SJCRH30 (cell line): ENCODE measurements around the gene DEAF1. TPM values are rescaled to one million over a fixed set of nuclear protein-coding genes. Genes with fewer than 3 reads are reported as not detected.

Experiments used
- DNase-seq, 2 experiments: peaks; one replicate each; pipeline ENCODE4 v3.0.0-alpha.2; 2015 to 2020
- H3K27ac ChIP-seq: fragments of 250-450 bp; sonication (Bioruptor Pico); 2 replicates; pipeline ENCODE4 v1.5.1; 2020; ENCODE audit warnings: mild to moderate bottlenecking, moderate library complexity
- H3K27me3 ChIP-seq: fragments of 250-450 bp; sonication (Bioruptor Pico); 2 replicates; pipeline ENCODE4 v1.5.1; 2020; ENCODE audit warnings: mild to moderate bottlenecking, moderate library complexity
- H3K36me3 ChIP-seq: fragments of 250-450 bp; sonication (Bioruptor Pico); 2 replicates; pipeline ENCODE4 v1.5.1; 2020; ENCODE audit warnings: mild to moderate bottlenecking, moderate library complexity
- H3K4me1 ChIP-seq: fragments of 250-450 bp; sonication (Bioruptor Pico); 2 replicates; pipeline ENCODE4 v1.5.1; 2020; ENCODE audit warnings: mild to moderate bottlenecking, moderate library complexity
- H3K4me3 ChIP-seq: fragments of 250-450 bp; sonication (Bioruptor Pico); 2 replicates; pipeline ENCODE4 v1.5.1; 2020; ENCODE audit warnings: mild to moderate bottlenecking, moderate library complexity
- H3K9me3 ChIP-seq: fragments of 250-450 bp; sonication (Bioruptor Pico); replicated peaks from 2 replicates; pipeline ENCODE4 v1.5.1; 2020; ENCODE audit warnings: mild to moderate bottlenecking, moderate library complexity
- total RNA-seq: library from RNA; depleted of rRNA; stranded (reverse); fragments of >200 nt; shearing (Covaris generic); gene quantifications from 2 replicates; pipeline ENCODE4 v1.2.3, GENCODE V29; 2014

Gene DEAF1
- total RNA-seq, 1 experiment from 2014 or later = 33.6 TPM

DNA sequence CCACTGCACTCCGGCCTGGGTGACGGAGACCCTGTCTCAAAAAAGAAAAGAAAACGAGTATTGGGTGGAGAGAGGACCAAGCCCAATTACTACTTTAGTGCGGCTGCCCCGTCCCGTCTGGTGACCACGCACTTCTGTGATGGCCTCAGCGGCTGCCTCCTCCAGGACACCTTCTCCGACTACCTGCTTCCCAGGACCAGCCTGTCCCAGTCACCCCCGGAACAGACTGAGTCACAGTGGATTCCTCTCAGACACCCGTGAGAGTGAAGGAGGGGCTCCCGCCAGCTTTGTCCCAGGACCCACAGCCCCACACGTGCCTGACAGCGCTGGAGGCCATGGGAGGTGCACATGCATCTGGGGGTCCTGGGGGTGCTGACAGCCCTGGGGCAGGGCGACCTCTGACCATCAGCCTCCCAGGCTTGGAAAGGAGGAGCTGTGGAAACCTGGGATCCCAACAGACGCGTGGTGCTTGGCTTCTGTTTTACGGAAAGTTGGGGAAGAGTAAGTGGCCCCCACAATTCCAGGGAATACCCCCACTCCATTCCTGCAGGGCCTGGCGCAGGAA lies 53.1 kb downstream of the DEAF1 start:
- Histone ChIP-seq H3K27me3 (no peaks in the 10 kb centered on the region), H3K27ac (no peak overlapping the region), H3K9me3 (no peaks in the 10 kb centered on the region), H3K4me1 (no peaks in the 10 kb centered on the region), H3K36me3 (no peaks in the 10 kb centered on the region; the same call in 1 of the 2 replicates), H3K4me3 (no peak overlapping the region)
- DNase-seq = no peak

DNA sequence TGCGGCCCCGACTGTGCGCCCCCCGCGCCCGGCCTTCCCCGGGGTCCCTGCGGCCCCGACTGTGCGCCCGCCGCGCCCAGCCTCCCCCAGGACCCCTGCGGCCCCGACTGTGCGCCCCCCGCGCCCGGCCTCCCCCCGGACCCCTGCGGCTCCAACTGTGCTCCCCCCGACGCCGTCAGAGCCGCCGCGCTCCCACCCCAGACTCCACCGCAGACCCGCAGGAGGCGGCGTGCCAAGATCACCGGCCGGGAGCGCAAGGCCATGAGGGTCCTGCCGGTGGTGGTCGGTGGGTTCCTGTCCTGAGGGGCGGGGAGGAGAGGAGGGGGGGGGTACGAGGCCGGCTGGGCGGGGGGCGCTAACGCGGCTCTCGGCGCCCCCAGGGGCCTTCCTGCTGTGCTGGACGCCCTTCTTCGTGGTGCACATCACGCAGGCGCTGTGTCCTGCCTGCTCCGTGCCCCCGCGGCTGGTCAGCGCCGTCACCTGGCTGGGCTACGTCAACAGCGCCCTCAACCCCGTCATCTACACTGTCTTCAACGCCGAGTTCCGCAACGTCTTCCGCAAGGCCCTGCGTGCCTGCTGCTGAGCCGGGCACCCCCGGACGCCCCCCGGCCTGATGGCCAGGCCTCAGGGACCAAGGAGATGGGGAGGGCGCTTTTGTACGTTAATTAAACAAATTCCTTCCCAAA lies 54.9 kb downstream of the DEAF1 start:
- Histone ChIP-seq H3K9me3 (no peaks in the 10 kb centered on the region), H3K27me3 (no peaks in the 10 kb centered on the region)
- no peak for DNase-seq

DNA sequence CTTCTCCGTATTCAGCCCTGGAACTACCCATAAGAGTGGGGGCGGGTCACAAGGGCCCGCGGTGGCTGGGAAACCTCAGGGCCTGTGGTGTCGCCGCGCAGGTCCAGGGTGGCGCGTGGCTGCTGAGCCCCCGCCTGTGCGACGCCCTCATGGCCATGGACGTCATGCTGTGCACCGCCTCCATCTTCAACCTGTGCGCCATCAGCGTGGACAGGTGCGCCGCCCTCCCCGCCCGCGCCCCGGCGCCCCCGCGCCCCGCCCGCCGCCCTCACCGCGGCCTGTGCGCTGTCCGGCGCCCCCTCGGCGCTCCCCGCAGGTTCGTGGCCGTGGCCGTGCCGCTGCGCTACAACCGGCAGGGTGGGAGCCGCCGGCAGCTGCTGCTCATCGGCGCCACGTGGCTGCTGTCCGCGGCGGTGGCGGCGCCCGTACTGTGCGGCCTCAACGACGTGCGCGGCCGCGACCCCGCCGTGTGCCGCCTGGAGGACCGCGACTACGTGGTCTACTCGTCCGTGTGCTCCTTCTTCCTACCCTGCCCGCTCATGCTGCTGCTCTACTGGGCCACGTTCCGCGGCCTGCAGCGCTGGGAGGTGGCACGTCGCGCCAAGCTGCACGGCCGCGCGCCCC lies 55.6 kb downstream of the DEAF1 start:
- H3K36me3 ChIP-seq = no peaks in the 10 kb centered on the region; the same call in 1 of the 2 replicates
- H3K27me3 ChIP-seq = no peaks in the 10 kb centered on the region
- no peak for DNase-seq
- no peak overlapping the region for H3K27ac ChIP-seq
- H3K4me1 ChIP-seq = no peaks in the 10 kb centered on the region
- no peaks in the 10 kb centered on the region for H3K9me3 ChIP-seq
- H3K4me3 ChIP-seq = no peak overlapping the region

More for the DNA sequence above, 54.9 kb downstream of the DEAF1 start:
- no peaks in the 10 kb centered on the region for H3K4me1 ChIP-seq
- no peak overlapping the region for H3K4me3 ChIP-seq
- no peaks in the 10 kb centered on the region; the same call in 1 of the 2 replicates for H3K36me3 ChIP-seq
- no peak overlapping the region for H3K27ac ChIP-seq

DNA sequence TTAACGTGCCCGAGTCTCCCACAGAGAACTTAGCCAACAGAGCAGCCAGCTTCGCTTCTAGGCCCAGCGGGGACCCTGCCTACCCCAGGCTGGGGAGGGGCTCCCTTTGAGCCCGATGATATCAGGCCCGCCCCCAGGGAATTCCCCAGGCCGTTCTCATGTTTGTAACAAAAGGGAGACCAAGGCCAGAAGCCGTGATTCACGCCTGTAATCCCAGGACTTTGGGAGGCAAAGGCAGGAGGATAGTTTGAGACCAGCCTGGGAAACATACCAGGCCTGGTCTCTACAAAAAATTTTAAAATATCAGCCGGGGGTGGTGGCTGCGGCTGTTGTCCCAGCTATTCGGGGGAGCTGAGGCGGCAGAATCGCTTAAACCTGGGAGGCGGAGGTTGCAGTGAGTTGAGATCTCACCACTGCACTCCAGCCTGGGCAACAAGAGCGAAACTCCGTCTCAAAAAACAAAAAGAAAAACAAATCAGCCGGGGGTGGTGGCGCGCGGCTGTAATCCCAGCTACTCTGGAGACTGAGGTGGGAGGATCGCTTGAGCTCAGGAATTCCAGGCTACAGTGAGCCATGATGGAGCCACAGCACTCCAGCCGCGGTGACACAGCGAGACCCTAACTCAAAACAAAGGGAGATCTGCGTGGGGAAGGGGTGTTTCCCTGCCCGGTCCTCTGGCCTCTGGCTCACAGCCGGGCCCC lies 56.2 kb downstream of the DEAF1 start:
- H3K27ac ChIP-seq = no peak overlapping the region

DNA sequence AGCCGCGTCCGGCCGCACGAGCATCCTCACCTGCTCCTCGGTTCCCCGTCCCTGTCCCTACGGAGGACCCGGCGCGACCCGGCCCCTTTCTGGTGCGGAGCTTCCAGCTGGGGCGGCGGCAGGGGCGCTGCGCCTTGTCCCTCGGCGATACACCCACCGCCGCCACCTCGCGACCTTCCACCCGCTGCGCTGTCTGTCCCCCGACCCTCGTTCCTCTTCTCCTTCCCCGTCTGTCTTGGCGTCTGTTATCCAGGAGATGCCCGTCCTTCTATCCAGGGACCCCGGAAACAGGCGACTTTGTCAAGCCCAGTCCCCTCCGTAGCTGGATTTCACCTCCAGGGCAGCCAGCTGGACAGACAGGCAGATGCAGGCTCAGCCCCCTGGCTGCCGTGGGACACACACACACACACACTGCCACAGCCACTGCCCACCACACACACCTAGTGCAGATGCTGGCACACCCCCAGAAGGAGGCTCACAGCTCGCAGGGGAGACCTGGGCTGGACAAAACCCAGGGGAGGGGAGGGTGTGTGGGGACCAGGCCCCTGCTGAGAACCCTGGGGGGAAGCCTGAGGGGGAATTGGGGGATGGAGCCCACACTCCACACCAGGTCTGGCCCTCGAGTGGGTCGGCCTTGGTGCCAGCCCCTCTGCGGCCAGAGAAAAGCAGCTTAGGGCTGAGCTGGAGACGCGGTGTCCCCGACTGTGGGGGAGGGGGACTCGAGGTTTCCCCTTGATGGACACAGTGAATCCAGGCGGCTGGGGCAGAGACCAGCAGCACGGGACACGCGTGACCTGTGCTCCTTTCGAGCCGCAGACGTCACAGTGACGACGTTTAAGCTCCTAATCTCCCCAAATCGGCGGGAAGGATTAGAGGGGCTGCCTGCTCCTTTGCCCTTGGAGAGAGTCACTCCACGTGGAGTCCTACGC lies 57.2 kb downstream of the DEAF1 start:
- H3K36me3 ChIP-seq = no peaks in the 10 kb centered on the region
- no peaks in the 10 kb centered on the region for H3K27me3 ChIP-seq
- H3K4me3 ChIP-seq = no peak overlapping the region
- peaks cover 3% of the 10 kb centered on the region for H3K4me1 ChIP-seq
- no peak overlapping the region for H3K27ac ChIP-seq
- DNase-seq = no peak
- H3K9me3 ChIP-seq = no peaks in the 10 kb centered on the region

More for the DNA sequence above, 56.2 kb downstream of the DEAF1 start:
- no peak for DNase-seq
- no peak overlapping the region for H3K4me3 ChIP-seq
- no peaks in the 10 kb centered on the region for H3K4me1 ChIP-seq
- H3K27me3 ChIP-seq = no peaks in the 10 kb centered on the region
- H3K9me3 ChIP-seq = no peaks in the 10 kb centered on the region
- H3K36me3 ChIP-seq = no peaks in the 10 kb centered on the region; the same call in 1 of the 2 replicates

- H3K27me3 ChIP-seq = no peaks in the 10 kb centered on the region
- H3K4me1 ChIP-seq = peaks cover 8% of the 10 kb centered on the region
- no peaks in the 10 kb centered on the region for H3K36me3 ChIP-seq
- no peak for DNase-seq
- no peak overlapping the region for H3K27ac ChIP-seq
- no peaks in the 10 kb centered on the region for H3K9me3 ChIP-seq
- no peak overlapping the region for H3K4me3 ChIP-seq
Observed at GRCh38 chr11:637333-637592, 57.8 kb downstream of the DEAF1 start.

DNA sequence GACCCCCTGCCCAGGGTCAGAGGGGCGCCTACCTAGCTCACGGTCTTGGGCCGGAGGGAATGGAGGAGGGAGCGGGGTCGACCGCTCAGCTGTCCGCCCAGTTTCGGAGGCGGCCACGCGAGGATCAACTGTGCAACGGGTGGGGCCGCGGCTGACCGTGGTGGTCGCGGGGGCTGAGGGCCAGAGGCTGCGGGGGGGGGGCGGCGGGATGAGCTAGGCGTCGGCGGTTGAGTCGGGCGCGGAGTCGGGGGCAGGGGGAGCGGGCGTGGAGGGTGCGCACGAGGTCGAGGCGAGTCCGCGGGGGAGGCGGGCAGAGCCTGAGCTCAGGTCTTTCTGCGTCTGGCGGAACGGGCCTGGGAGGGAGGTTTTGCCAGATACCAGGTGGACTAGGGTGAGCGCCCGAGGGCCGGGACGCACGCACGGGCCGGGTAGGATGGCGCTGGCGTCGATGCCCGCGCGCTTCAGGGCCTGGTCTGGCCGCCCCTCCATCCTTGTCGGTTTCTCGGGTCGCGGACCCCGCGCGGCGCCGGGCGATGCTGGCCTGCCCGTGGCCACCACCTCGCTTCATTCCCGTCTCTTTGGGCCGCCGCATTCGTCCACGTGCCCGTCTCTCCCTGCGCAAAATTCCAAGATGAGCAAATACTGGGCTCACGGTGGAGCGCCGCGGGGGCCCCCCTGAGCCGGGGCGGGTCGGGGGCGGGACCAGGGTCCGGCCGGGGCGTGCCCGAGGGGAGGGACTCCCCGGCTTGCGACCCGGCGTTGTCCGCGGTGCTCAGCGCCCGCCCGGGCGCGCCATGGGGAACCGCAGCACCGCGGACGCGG lies 58.3 kb downstream of the DEAF1 start, which contains the start of gene DRD4:
Gene DRD4, plus strand, starts transcription at position 759 of the 822 bp plus-strand sequence. Its CDS starts 36 bp downstream, at position 795.
- H3K9me3 ChIP-seq = no peaks in the 10 kb centered on the region
- peaks cover 8% of the 10 kb centered on the region for H3K4me1 ChIP-seq
- H3K27me3 ChIP-seq = no peaks in the 10 kb centered on the region
- no peak within 1 kb of the TSS for H3K4me3 ChIP-seq
- no peak for DNase-seq
- H3K36me3 ChIP-seq = no peaks in the 10 kb centered on the region
- no peak within 1 kb of the TSS for H3K27ac ChIP-seq

GRCh38 chr11:635945-636510 lies 59.0 kb downstream of the DEAF1 start:
- Histone ChIP-seq H3K36me3 (no peaks in the 10 kb centered on the region), H3K27me3 (no peaks in the 10 kb centered on the region), H3K27ac (no peak overlapping the region), H3K9me3 (no peaks in the 10 kb centered on the region), H3K4me1 (peaks cover 8% of the 10 kb centered on the region), H3K4me3 (no peak overlapping the region)
- DNase-seq = no peak

GRCh38 chr11:630871-631270 lies 64.2 kb downstream of the DEAF1 start:
- DNase-seq = no peak
- H3K4me1 ChIP-seq = peaks cover 19% of the 10 kb centered on the region
- H3K4me3 ChIP-seq = no peak overlapping the region
- no peak overlapping the region for H3K27ac ChIP-seq
- no peaks in the 10 kb centered on the region for H3K9me3 ChIP-seq
- H3K36me3 ChIP-seq = no peaks in the 10 kb centered on the region
- H3K27me3 ChIP-seq = no peaks in the 10 kb centered on the region

GRCh38 chr11:629237-629583 lies 65.8 kb downstream of the DEAF1 start:
- Histone ChIP-seq H3K9me3 (no peaks in the 10 kb centered on the region), H3K4me3 (no peak overlapping the region), H3K4me1 (peaks cover 20% of the 10 kb centered on the region), H3K27me3 (no peaks in the 10 kb centered on the region), H3K27ac (peak overlapping the region; percentile 30), H3K36me3 (no peaks in the 10 kb centered on the region)
- DNase-seq = peak; percentile 46 to 56

GRCh38 chr11:628056-628455 lies 67.0 kb downstream of the DEAF1 start:
- no peaks in the 10 kb centered on the region for H3K9me3 ChIP-seq
- H3K27me3 ChIP-seq = no peaks in the 10 kb centered on the region
- peak overlapping the region; percentile 27 for H3K27ac ChIP-seq
- H3K36me3 ChIP-seq = no peaks in the 10 kb centered on the region
- DNase-seq = no peak
- no peak overlapping the region for H3K4me3 ChIP-seq
- peaks cover 25% of the 10 kb centered on the region for H3K4me1 ChIP-seq

DNA sequence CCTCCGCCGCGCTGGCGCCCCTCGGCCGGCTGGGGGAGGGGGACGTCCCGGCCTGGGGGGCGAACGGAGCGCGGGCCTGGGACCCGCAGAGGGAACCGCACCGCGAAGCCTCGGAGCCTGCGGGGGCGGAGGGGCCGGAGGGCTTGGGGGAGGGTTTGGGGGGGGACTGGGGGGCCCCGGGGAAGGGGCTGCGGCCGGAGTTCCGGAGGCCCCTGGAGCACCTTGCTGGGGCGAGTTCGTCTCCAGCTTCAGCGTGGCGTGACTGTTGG lies 67.8 kb downstream of the DEAF1 start:
- no peak overlapping the region for H3K4me3 ChIP-seq
- H3K27me3 ChIP-seq = no peaks in the 10 kb centered on the region
- H3K4me1 ChIP-seq = peaks cover 18% of the 10 kb centered on the region
- no peaks in the 10 kb centered on the region for H3K36me3 ChIP-seq
- no peaks in the 10 kb centered on the region for H3K9me3 ChIP-seq
- no peak overlapping the region for H3K27ac ChIP-seq
- DNase-seq = no peak

GRCh38 chr11:626475-627307 lies 68.3 kb downstream of the DEAF1 start, which contains the start of gene SCT:
Gene SCT (minus strand): TSS chr11:627181. CDS start chr11:627143, 38 bp downstream.
- no peak for DNase-seq
- H3K4me1 ChIP-seq = peaks cover 18% of the 10 kb centered on the region
- H3K36me3 ChIP-seq = no peaks in the 10 kb centered on the region
- no peaks in the 10 kb centered on the region for H3K27me3 ChIP-seq
- H3K4me3 ChIP-seq = no peak within 1 kb of the TSS
- H3K27ac ChIP-seq = no peak within 1 kb of the TSS
- no peaks in the 10 kb centered on the region for H3K9me3 ChIP-seq
